GM12864 (cell line): ENCODE results near the gene NF1.

Experiments
- DNase-seq: peaks from one replicate; pipeline ENCODE4 v3.0.0-alpha.2; 2011; ENCODE audit warnings: low read depth
- H3K4me3 ChIP-seq: 2 replicates; pipeline ENCODE4 v1.5.1; 2011; ENCODE audit warnings: mild to moderate bottlenecking, low read depth, low read length, control low read depth
- TF ChIP-seq, protein P1 (sequence below): IDR thresholded peaks from 2 replicates; pipeline ENCODE4 v1.5.1; 2011; ENCODE audit warnings: low read depth, mild to moderate bottlenecking, moderate library complexity, low read length, control low read depth, inconsistent platforms; ENCODE audit errors: missing control alignments

NF1 gene

GRCh38 chr17:31401456-31402254, 306.9 kb downstream of the NF1 start:
- no peak overlapping the region for H3K4me3 ChIP-seq
- TF ChIP-seq, protein P1, sequence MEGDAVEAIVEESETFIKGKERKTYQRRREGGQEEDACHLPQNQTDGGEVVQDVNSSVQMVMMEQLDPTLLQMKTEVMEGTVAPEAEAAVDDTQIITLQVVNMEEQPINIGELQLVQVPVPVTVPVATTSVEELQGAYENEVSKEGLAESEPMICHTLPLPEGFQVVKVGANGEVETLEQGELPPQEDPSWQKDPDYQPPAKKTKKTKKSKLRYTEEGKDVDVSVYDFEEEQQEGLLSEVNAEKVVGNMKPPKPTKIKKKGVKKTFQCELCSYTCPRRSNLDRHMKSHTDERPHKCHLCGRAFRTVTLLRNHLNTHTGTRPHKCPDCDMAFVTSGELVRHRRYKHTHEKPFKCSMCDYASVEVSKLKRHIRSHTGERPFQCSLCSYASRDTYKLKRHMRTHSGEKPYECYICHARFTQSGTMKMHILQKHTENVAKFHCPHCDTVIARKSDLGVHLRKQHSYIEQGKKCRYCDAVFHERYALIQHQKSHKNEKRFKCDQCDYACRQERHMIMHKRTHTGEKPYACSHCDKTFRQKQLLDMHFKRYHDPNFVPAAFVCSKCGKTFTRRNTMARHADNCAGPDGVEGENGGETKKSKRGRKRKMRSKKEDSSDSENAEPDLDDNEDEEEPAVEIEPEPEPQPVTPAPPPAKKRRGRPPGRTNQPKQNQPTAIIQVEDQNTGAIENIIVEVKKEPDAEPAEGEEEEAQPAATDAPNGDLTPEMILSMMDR = no peak
- no peak for DNase-seq

DNA sequence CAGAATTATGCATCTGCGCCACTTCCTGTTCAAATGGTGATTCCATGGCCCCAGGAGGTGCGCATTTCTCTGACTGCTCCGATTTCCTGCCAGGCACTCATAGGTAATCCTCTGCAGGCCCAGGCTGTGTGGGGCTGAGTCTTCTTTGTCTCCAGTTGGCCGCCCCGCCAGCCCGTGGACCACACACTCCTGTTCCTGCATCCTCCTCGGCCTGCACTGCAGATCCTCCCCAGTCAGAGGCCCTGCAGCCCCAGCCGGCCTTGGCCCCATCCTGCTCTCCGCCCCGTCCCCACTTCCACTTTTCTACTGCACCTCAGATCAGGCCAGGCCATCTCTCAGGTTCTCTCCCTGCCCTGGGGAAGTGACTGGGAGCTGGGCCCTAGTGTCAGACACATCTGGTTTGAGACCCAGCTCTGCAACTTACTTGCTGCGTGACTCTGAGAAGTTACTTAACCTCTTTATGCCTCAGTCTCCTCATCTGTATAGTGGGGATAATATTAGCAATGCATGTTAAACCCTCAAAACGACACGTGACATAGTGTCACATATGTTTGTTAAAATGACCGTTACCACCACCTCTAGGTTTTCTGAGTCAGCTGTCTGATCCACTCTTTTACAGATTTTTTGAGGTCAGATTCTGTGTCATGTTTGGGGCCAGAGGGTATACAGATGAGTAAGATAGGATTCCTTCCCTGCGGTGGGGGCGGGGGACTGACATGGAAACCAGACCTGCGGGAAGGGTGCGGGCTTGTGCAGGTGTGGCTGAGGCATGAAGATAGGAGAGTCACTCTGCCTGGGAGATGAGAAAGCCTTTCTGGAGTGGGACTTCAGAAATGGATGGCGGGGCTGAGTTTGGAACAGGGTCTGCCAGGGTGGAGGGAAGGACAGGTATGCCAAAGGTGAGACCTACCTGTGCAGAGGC, 309.5 kb downstream of the NF1 start:
- DNase-seq = no peak
- no peak overlapping the region for H3K4me3 ChIP-seq
- TF ChIP-seq, protein P1 = no peak

- TF ChIP-seq, protein P1 = no peak
- no peak overlapping the region for H3K4me3 ChIP-seq
- no peak for DNase-seq
These were observed 311.2 kb downstream of the NF1 start for GRCh38 chr17:31405890-31406371.

GRCh38 chr17:31408586-31408985, 313.8 kb downstream of the NF1 start:
- H3K4me3 ChIP-seq = no peak overlapping the region
- TF ChIP-seq, protein P1 = no peak
- DNase-seq = no peak

DNA sequence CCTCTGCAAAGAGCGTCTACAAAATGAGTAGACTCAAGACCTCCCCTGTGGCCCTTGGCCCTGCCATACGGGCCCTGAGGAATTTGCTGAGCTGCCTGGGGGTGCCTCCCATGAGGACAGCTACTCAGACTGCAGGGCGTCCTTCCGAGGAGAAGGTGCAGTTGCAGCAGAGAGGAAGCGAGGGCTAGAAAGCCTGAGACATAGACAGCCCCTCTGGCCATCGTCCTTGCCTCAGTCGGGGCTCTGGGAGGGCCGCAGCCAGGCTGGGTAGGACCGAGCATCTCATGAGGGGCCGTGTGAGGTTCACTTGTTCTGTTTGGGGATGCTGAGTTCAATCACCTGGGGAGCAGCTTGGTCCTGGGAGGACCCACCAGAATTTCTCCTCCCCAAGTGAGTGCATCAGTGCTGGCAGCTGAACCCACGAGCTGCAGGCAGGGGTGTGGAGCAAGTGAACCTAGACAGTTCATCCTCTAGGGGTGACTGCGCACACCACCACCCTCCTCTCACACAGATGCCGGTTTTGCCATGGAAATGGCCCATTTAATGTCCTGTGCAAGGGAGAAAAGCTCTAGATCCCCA, 317.0 kb downstream of the NF1 start:
- no peak for DNase-seq
- no peak overlapping the region for H3K4me3 ChIP-seq
- TF ChIP-seq, protein P1 = no peak

DNA sequence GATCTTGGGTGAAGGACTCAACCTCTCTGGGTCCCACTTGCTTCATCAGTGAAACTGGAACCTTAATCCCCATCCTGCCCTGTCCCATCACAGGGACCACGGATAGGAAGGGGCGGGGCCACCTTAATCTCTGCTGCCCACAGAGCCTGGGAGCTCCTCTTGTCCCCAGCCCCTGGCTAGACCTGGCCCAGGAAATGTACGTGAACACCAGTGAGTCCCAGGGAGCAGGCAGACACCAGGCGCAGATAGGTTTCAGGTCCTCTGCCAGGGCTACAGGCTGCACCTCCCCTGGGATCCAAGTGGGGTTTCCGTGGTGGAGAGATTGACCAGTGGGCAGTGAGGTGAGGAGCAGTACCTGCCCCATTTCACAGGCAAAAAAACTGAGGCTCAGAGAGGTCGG, 317.7 kb downstream of the NF1 start:
- no peak overlapping the region for H3K4me3 ChIP-seq
- TF ChIP-seq, protein P1 = no peak
- no peak for DNase-seq
